HL-60 (cell line): ENCODE measurements around the gene PTPRN2.

Experiments used
- DNase-seq, 2 experiments: peaks; one replicate each; pipeline ENCODE4 v3.0.0-alpha.2; 2010 to 2020; ENCODE audit warnings: low read depth in 1 of 2, low spot score in 1 of 2
- H3K27ac ChIP-seq: fragments of 250-450 bp; sonication (Bioruptor Pico); replicated peaks from 2 replicates; pipeline ENCODE4 v1.5.1; 2020; ENCODE audit warnings: mild to moderate bottlenecking, moderate library complexity
- H3K27me3 ChIP-seq: fragments of 250-450 bp; sonication (Bioruptor Pico); 2 replicates; pipeline ENCODE4 v1.5.1; 2021; ENCODE audit warnings: mild to moderate bottlenecking, moderate library complexity; ENCODE audit not compliant: insufficient read depth, poor library complexity, severe bottlenecking
- H3K4me3 ChIP-seq: replicated peaks from 2 replicates; pipeline ENCODE4 v1.5.1; 2011; ENCODE audit warnings: mild to moderate bottlenecking, control low read depth, low read length; ENCODE audit not compliant: insufficient read depth
- GABPA ChIP-seq: IDR thresholded peaks from 2 replicates; pipeline ENCODE4 v1.6.1; 2012; ENCODE audit warnings: low read depth
- POLR2AphosphoS5 ChIP-seq: IDR thresholded peaks from 2 replicates; pipeline ENCODE4 v1.6.1; 2012; ENCODE audit warnings: low read depth
- SPI1 ChIP-seq: IDR thresholded peaks from 2 replicates; pipeline ENCODE4 v1.6.1; 2012; ENCODE audit warnings: low read depth, mild to moderate bottlenecking, borderline replicate concordance
- TF ChIP-seq, protein P1 (sequence below): IDR thresholded peaks from one replicate; pipeline ENCODE4 v1.5.1; 2011; ENCODE audit warnings: low read length, control low read depth, inconsistent platforms; ENCODE audit not compliant: insufficient read depth
- TF ChIP-seq, protein P2 (sequence below): IDR thresholded peaks from 2 replicates; pipeline ENCODE4 v1.6.1; 2012; ENCODE audit warnings: low read depth; ENCODE audit not compliant: insufficient replicate concordance

Gene PTPRN2

DNA sequence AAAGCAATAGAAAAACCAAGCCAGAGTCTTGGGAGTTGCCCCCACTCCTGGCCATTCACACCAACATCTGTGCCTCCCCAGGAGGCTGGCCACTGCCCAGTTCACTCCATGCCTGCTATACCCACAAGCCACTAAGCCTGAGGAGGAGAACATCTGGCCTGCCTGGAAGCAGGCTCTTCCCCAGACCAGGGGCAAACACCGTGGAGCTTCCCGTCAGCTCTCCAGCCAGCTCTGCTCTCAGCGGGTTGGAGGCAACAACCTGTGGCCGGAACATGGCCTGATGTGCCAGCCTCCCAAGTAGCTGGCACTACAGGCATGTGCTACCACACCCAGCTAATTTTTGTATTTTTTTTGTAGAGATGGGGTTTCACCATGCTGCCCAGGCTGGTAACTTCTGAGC, 9.1 kb upstream of the PTPRN2 start:
- no peak for DNase-seq
- Histone ChIP-seq H3K4me3 (no peak overlapping the region), H3K27me3 (no peaks in the 10 kb centered on the region), H3K27ac (no peak overlapping the region)
- TF ChIP-seq, protein P1, sequence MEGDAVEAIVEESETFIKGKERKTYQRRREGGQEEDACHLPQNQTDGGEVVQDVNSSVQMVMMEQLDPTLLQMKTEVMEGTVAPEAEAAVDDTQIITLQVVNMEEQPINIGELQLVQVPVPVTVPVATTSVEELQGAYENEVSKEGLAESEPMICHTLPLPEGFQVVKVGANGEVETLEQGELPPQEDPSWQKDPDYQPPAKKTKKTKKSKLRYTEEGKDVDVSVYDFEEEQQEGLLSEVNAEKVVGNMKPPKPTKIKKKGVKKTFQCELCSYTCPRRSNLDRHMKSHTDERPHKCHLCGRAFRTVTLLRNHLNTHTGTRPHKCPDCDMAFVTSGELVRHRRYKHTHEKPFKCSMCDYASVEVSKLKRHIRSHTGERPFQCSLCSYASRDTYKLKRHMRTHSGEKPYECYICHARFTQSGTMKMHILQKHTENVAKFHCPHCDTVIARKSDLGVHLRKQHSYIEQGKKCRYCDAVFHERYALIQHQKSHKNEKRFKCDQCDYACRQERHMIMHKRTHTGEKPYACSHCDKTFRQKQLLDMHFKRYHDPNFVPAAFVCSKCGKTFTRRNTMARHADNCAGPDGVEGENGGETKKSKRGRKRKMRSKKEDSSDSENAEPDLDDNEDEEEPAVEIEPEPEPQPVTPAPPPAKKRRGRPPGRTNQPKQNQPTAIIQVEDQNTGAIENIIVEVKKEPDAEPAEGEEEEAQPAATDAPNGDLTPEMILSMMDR = no peak
- TF ChIP-seq SPI1 (no peak), GABPA (no peak), POLR2AphosphoS5 (no peak)
- TF ChIP-seq, protein P2, sequence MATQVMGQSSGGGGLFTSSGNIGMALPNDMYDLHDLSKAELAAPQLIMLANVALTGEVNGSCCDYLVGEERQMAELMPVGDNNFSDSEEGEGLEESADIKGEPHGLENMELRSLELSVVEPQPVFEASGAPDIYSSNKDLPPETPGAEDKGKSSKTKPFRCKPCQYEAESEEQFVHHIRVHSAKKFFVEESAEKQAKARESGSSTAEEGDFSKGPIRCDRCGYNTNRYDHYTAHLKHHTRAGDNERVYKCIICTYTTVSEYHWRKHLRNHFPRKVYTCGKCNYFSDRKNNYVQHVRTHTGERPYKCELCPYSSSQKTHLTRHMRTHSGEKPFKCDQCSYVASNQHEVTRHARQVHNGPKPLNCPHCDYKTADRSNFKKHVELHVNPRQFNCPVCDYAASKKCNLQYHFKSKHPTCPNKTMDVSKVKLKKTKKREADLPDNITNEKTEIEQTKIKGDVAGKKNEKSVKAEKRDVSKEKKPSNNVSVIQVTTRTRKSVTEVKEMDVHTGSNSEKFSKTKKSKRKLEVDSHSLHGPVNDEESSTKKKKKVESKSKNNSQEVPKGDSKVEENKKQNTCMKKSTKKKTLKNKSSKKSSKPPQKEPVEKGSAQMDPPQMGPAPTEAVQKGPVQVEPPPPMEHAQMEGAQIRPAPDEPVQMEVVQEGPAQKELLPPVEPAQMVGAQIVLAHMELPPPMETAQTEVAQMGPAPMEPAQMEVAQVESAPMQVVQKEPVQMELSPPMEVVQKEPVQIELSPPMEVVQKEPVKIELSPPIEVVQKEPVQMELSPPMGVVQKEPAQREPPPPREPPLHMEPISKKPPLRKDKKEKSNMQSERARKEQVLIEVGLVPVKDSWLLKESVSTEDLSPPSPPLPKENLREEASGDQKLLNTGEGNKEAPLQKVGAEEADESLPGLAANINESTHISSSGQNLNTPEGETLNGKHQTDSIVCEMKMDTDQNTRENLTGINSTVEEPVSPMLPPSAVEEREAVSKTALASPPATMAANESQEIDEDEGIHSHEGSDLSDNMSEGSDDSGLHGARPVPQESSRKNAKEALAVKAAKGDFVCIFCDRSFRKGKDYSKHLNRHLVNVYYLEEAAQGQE = no peak

DNA sequence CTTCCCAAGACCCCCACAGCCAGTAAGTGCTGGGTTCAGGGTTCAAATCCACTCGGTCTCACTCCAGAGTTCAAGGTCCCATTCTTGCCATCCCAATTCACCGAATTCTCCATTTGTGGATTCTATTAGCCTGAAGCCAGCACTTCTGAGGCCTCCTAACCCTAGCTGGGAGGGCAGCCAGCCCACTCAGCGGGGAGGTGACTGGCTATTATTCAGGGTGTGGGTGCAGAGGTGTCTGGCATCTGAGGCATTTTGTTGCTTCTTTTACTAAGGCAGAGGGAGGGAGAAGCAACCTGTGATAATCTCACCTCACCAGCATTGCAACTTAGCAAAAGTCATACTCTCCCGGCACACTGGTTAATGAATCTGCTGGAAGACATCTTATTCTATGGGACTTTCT, 8.7 kb upstream of the PTPRN2 start:
- Histone ChIP-seq H3K4me3 (no peak overlapping the region), H3K27ac (no peak overlapping the region), H3K27me3 (no peaks in the 10 kb centered on the region)
- TF ChIP-seq POLR2AphosphoS5 = no peak
- TF ChIP-seq GABPA = no peak
- TF ChIP-seq, protein P1 = no peak
- TF ChIP-seq, protein P2 = no peak
- DNase-seq = no peak

DNA sequence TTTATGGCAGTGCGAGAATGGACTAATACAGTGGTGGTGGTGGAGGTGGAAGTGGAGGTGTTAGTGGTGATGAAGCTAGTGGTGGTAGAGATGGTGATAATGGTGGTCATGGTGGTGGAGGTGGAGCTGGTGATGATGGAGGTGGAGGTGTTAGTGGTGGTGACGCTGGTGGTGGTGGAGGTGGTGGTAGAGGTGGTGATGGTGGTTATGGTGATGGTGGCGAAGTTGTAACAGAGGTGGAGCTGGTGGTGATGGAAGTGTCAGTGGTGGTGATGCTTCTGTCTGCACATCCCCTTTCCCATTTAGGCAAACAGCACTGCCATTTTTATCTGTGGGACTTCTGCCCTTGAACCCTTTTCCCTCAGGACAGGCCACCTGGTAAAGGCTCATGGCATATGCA, 7.4 kb upstream of the PTPRN2 start:
- DNase-seq = no peak
- Histone ChIP-seq H3K4me3 (no peak overlapping the region), H3K27ac (no peak overlapping the region), H3K27me3 (no peaks in the 10 kb centered on the region)
- TF ChIP-seq GABPA (no peak), SPI1 (no peak), POLR2AphosphoS5 (no peak)
- TF ChIP-seq, protein P1 = no peak
- TF ChIP-seq, protein P2 = no peak
